ENCODE results near the gene TPGS2. TPM values are rescaled to one million over a fixed set of nuclear protein-coding genes. Genes with fewer than 3 reads are reported as not detected.
A peak's percentile ranks its signal among the peaks of the same experiment; 100 is the strongest.

The TPGS2 gene
- total and polyA plus RNA-seq, 2 of the 13 experiments (the other 11 are each of a cell fraction or from before 2014, with no cell fraction given) = 73.3 to 137 TPM

DNA sequence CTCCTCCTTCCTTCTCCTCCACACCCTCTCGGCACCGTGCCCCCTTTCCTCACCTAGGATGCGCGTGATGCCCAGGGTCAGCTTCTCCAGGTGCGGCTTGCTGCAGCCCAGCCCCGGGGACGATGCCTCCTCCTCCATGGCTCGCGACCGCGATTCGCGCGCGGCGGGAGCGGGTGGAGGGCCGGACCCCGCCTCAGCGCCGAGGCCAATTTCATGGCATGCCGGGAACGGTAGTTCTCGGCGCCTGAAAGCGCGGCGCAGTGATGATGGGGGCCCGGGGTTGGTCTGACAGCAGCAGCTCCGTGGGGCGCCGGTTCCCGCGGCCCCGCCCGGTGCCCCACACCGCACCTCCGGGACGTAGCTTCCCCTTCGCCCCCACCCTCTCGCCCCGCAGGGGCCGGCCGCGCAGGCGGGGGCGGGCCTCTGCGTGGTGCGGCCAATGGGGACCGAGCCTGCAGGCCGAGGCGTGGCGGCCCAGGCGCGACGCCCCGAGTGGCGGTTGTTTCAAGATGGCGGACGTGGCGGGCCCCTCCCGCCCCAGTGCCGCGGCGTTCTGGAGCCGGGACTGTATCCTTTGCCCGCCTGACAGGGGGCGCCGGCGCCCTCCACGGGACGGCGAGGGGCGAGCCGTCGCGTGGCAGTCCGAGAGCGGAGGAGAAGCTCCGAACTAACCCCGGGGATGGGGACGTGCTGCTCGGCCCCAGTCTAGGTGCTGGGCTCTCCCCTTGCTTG is at the start of gene TPGS2, which contains the start of gene KIAA1328 (continued):
- TF ChIP-seq MTF2 (CRISPR knock-in tag; IDR thresholded peaks at IDR 0.05; ENCODE audit: borderline replicate concordance) (peak; percentile 30; the same call in 1 of the 2 replicates), ELF4 (CRISPR knock-in tag; IDR thresholded peaks at IDR 0.05; ENCODE audit: borderline replicate concordance) (no peak), ZNF549 (CRISPR knock-in tag; IDR thresholded peaks at IDR 0.05) (no peak), ELF3 (CRISPR knock-in tag; IDR thresholded peaks at IDR 0.05) (peak; percentile 29; the same call in 1 of the 2 replicates), HOXA5 (CRISPR knock-in tag; IDR thresholded peaks at IDR 0.05) (0 out of 2 replicates have a peak, but pooled peaks have one; percentile 3), ONECUT2 (CRISPR knock-in tag; IDR thresholded peaks at IDR 0.05) (peak; percentile 2; the same call in 1 of the 2 replicates), MXD4 (CRISPR knock-in tag; IDR thresholded peaks at IDR 0.05) (peak; percentile 54; the same call in 1 of the 2 replicates), THYN1 (CRISPR knock-in tag; IDR thresholded peaks at IDR 0.05; ENCODE audit: borderline replicate concordance, low read depth) (no peak), FIP1L1 (IDR thresholded peaks at IDR 0.05; ENCODE audit: borderline replicate concordance, insufficient read depth, low read depth, low read length) (no peak), SRF (IDR thresholded peaks at IDR 0.05; ENCODE audit: low read depth, low read length) (no peak), SMYD3 (CRISPR knock-in tag; IDR thresholded peaks at IDR 0.05) (no peak), CEBPB (IDR thresholded peaks at IDR 0.05; ENCODE audit: borderline replicate concordance, low read depth, low read length) (no peak), ZNF614 (CRISPR knock-in tag; IDR thresholded peaks at IDR 0.05; ENCODE audit: borderline replicate concordance) (peak; percentile 26; the same call in 1 of the 2 replicates), PRMT3 (CRISPR knock-in tag; IDR thresholded peaks at IDR 0.05; ENCODE audit: borderline replicate concordance, low read depth) (0 out of 2 replicates have a peak, but pooled peaks have one; percentile 7), KAT7 (CRISPR knock-in tag; IDR thresholded peaks at IDR 0.05; ENCODE audit: borderline replicate concordance) (peak; percentile 11; the same call in 1 of the 2 replicates), SAP130 (CRISPR knock-in tag; IDR thresholded peaks at IDR 0.05; ENCODE audit: low read depth) (peak; percentile 84), ZC3H13 (CRISPR knock-in tag; IDR thresholded peaks at IDR 0.05) (peak; percentile 74; the same call in 1 of the 2 replicates), BORCS8-MEF2B (CRISPR knock-in tag; IDR thresholded peaks at IDR 0.05) (peak; percentile 27; the same call in 1 of the 2 replicates), KDM2A (CRISPR knock-in tag; IDR thresholded peaks at IDR 0.05; ENCODE audit: borderline replicate concordance, low read depth) (peak; percentile 83), ZNF354B (CRISPR knock-in tag; IDR thresholded peaks at IDR 0.05) (no peak), ZNF546 (CRISPR knock-in tag; conservative IDR thresholded peaks at IDR 0.05) (peak; percentile 42; the same call in 1 of the 2 replicates)
- TF ChIP-seq, protein P1, sequence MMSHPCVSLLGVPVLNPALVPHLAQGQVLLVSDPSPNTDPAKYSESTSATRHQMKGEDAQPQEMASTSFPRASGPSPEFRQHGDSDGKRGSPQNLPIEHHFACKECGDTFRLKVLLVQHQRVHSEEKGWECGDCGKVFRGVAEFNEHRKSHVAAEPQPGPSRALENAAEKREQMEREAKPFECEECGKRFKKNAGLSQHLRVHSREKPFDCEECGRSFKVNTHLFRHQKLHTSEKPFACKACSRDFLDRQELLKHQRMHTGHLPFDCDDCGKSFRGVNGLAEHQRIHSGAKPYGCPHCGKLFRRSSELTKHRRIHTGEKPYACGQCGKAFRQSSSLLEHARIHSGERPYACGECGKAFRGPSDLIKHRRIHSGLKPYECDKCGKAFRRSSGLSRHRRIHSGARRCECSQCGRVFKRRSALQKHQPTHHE (CRISPR knock-in tag; IDR thresholded peaks at IDR 0.05; ENCODE audit: borderline replicate concordance) = no peak
- TF ChIP-seq, protein P2, sequence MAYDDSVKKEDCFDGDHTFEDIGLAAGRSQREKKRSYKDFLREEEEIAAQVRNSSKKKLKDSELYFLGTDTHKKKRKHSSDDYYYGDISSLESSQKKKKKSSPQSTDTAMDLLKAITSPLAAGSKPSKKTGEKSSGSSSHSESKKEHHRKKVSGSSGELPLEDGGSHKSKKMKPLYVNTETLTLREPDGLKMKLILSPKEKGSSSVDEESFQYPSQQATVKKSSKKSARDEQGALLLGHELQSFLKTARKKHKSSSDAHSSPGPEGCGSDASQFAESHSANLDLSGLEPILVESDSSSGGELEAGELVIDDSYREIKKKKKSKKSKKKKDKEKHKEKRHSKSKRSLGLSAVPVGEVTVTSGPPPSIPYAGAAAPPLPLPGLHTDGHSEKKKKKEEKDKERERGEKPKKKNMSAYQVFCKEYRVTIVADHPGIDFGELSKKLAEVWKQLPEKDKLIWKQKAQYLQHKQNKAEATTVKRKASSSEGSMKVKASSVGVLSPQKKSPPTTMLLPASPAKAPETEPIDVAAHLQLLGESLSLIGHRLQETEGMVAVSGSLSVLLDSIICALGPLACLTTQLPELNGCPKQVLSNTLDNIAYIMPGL (CRISPR knock-in tag; IDR thresholded peaks at IDR 0.05; ENCODE audit: borderline replicate concordance in 1 of 2, low read depth in 1 of 2) = peak; percentile 78 to 94
- TF ChIP-seq, protein P3, sequence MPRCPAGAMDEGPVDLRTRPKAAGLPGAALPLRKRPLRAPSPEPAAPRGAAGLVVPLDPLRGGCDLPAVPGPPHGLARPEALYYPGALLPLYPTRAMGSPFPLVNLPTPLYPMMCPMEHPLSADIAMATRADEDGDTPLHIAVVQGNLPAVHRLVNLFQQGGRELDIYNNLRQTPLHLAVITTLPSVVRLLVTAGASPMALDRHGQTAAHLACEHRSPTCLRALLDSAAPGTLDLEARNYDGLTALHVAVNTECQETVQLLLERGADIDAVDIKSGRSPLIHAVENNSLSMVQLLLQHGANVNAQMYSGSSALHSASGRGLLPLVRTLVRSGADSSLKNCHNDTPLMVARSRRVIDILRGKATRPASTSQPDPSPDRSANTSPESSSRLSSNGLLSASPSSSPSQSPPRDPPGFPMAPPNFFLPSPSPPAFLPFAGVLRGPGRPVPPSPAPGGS (CRISPR knock-in tag; IDR thresholded peaks at IDR 0.05) = peak; percentile 39; the same call in 1 of the 2 replicates
